T follicular helper cell (primary cell): ENCODE data around the gene IQGAP1.
"Not testable (repeated sequence)": the region's sequence is repeated elsewhere in the genome, so short reads cannot be mapped to it uniquely, and the experiment has no call there.

Source experiments
- DNase-seq: peaks from one replicate; pipeline ENCODE4 v3.0.0-alpha.2; 2020; ENCODE audit warnings: low read depth

Gene IQGAP1

GRCh38 chr15:90482124-90483011, 94.3 kb downstream of the IQGAP1 start:
- peak; percentile 36 for DNase-seq

GRCh38 chr15:90483012-90483307, 94.9 kb downstream of the IQGAP1 start:
- DNase-seq, result no peak

- DNase-seq, result no peak
These were observed 95.6 kb downstream of the IQGAP1 start for GRCh38 chr15:90483637-90484036.

- DNase-seq, result no peak
These were observed 99.1 kb downstream of the IQGAP1 start for GRCh38 chr15:90487186-90487585.

GRCh38 chr15:90489514-90489913, 101.5 kb downstream of the IQGAP1 start:
- DNase-seq, result no peak

- DNase-seq, result no peak
These were observed 101.9 kb downstream of the IQGAP1 start for GRCh38 chr15:90489944-90490343.

GRCh38 chr15:90493647-90494046, 105.6 kb downstream of the IQGAP1 start:
- DNase-seq, result no peak

- no peak for DNase-seq
These were observed 107.0 kb downstream of the IQGAP1 start for GRCh38 chr15:90495067-90495466.

GRCh38 chr15:90496791-90497190, 108.7 kb downstream of the IQGAP1 start:
- DNase-seq, result no peak

GRCh38 chr15:90497376-90497775, 109.3 kb downstream of the IQGAP1 start:
- no peak for DNase-seq

- DNase-seq, result no peak
These were observed 109.9 kb downstream of the IQGAP1 start for GRCh38 chr15:90497912-90498311.

- no peak for DNase-seq
These were observed 112.1 kb downstream of the IQGAP1 start for GRCh38 chr15:90500171-90500570.

GRCh38 chr15:90501898-90502297, 113.9 kb downstream of the IQGAP1 start:
- no peak for DNase-seq

- not testable (repeated sequence) for DNase-seq
These were observed 122.7 kb downstream of the IQGAP1 start for GRCh38 chr15:90510781-90511180.

- DNase-seq, result not testable (repeated sequence)
These were observed 123.2 kb downstream of the IQGAP1 start for GRCh38 chr15:90511211-90511618.

- DNase-seq, result no peak
These were observed 124.2 kb downstream of the IQGAP1 start for GRCh38 chr15:90512276-90512675.

- DNase-seq, result no peak
These were observed 124.9 kb downstream of the IQGAP1 start for GRCh38 chr15:90512981-90513380.

- no peak for DNase-seq
These were observed 125.4 kb downstream of the IQGAP1 start for GRCh38 chr15:90513448-90513847.

GRCh38 chr15:90513893-90514292, 125.9 kb downstream of the IQGAP1 start:
- not testable (repeated sequence) for DNase-seq

- no peak for DNase-seq
These were observed 131.6 kb downstream of the IQGAP1 start for GRCh38 chr15:90519688-90520087.

GRCh38 chr15:90520365-90520764, 132.3 kb downstream of the IQGAP1 start:
- no peak for DNase-seq

- no peak for DNase-seq
These were observed 135.3 kb downstream of the IQGAP1 start for GRCh38 chr15:90523373-90523772.

GRCh38 chr15:90524018-90524803, 136.2 kb downstream of the IQGAP1 start:
- DNase-seq, result not testable (repeated sequence)
